HepG2 (cell line): ENCODE data around the gene CCDC158. TPM values are rescaled to one million over a fixed set of nuclear protein-coding genes. Genes with fewer than 3 reads are reported as not detected.
A peak's percentile ranks its signal among the peaks of the same experiment; 100 is the strongest.

Source experiments
- ARNT2 ChIP-seq: sonication (generic); formaldehyde crosslinking; IDR thresholded peaks from 2 replicates; pipeline ENCODE4 v1.8.0; 2022; ENCODE audit warnings: mild to moderate bottlenecking, low read depth, missing genetic modification reagents, moderate library complexity
- ATRX ChIP-seq: sonication (generic); formaldehyde crosslinking; IDR thresholded peaks from 2 replicates; pipeline ENCODE4 v1.4.0; 2020; ENCODE audit warnings: missing genetic modification reagents, borderline replicate concordance
- CEBPG ChIP-seq: IDR thresholded peaks from 2 replicates; pipeline ENCODE4 v1.6.1; 2016
- KMT2A ChIP-seq: sonication (generic); formaldehyde crosslinking; IDR thresholded peaks from 2 replicates; pipeline ENCODE4 v1.4.0; 2020; ENCODE audit warnings: missing genetic modification reagents
- RXRA ChIP-seq: sonication (generic); formaldehyde crosslinking; IDR thresholded peaks from 2 replicates; pipeline ENCODE4 v1.5.1; 2020; ENCODE audit warnings: missing genetic modification reagents
- SMARCE1 ChIP-seq: fragments of 450-650 bp; IDR thresholded peaks from 2 replicates; pipeline ENCODE4 v1.6.1; 2017; ENCODE audit warnings: borderline replicate concordance
- SP5 ChIP-seq: IDR thresholded peaks from 2 replicates; pipeline ENCODE4 v1.6.1; 2016; ENCODE audit warnings: low read depth, borderline replicate concordance
- TEAD3 ChIP-seq: optimal IDR thresholded peaks from 2 replicates; pipeline ENCODE3; 2016; ENCODE audit warnings: borderline replicate concordance
- TP53 ChIP-seq: sonication (generic); formaldehyde crosslinking; conservative IDR thresholded peaks from 2 replicates; pipeline ENCODE4 v1.4.0; 2020; ENCODE audit warnings: missing genetic modification reagents
- ZNF180 ChIP-seq: sonication (generic); formaldehyde crosslinking; IDR thresholded peaks from 2 replicates; pipeline ENCODE4 v1.4.0; 2020; ENCODE audit warnings: low read depth, missing genetic modification reagents, borderline replicate concordance
- ZNF564 ChIP-seq: sonication (generic); formaldehyde crosslinking; IDR thresholded peaks from 2 replicates; pipeline ENCODE4 v1.8.1; 2023; ENCODE audit warnings: mild to moderate bottlenecking, missing genetic modification reagents
- ZNF605 ChIP-seq: sonication (generic); formaldehyde crosslinking; IDR thresholded peaks from 2 replicates; pipeline ENCODE4 v1.8.0; 2022; ENCODE audit warnings: mild to moderate bottlenecking, missing genetic modification reagents
- ZNF746 ChIP-seq: sonication (generic); formaldehyde crosslinking; IDR thresholded peaks from 2 replicates; pipeline ENCODE4 v1.8.0; 2022; ENCODE audit warnings: mild to moderate bottlenecking, missing genetic modification reagents
- ZNF841 ChIP-seq: sonication (generic); formaldehyde crosslinking; IDR thresholded peaks from 2 replicates; pipeline ENCODE4 v1.8.1; 2023; ENCODE audit warnings: missing genetic modification reagents, borderline replicate concordance
- polyA plus RNA-seq, 8 experiments: library from polyadenylated mRNA; depleted of rRNA in 3 of 8; stranded (reverse) in 7 of 8; unstranded in 1 of 8; fragments of >200 nt; fragmentation: Illumina TruSeq in 4 of 8; extraction: Trizol in 4 of 8; gene quantifications; 2 replicates each; pipeline versions ENCODE4 v1.2.1 to v1.2.3, GENCODE V29; 2011 to 2016; ENCODE audit warnings: low read depth in 4 of 8, missing spikeins in 1 of 8, mixed read lengths in 1 of 8; ENCODE audit not compliant: insufficient read depth in 1 of 8
- total RNA-seq, 5 experiments: library from RNA; depleted of rRNA; stranded (reverse); fragments of >200 nt; fragmentation: Illumina TruSeq; extraction: Trizol; gene quantifications; 2 replicates each; pipeline ENCODE4 v1.2.3, GENCODE V29; 2016; ENCODE audit warnings: low read depth in 1 of 5
- TF ChIP-seq, protein P1 (sequence below): sonication (generic); formaldehyde crosslinking; IDR thresholded peaks from 2 replicates; pipeline ENCODE4 v1.4.0; 2020; ENCODE audit warnings: missing genetic modification reagents; ENCODE audit errors: not compliant biosample characterization
- TF ChIP-seq, protein P2 (sequence below): IDR thresholded peaks from 2 replicates; pipeline ENCODE4 v1.6.1; 2012; ENCODE audit warnings: inconsistent platforms
- TF ChIP-seq, protein P3 (sequence below): sonication (generic); formaldehyde crosslinking; IDR thresholded peaks from 2 replicates; pipeline ENCODE4 v1.8.1; 2023; ENCODE audit warnings: mild to moderate bottlenecking, inconsistent platforms, moderate library complexity, missing genetic modification reagents, borderline replicate concordance
- TF ChIP-seq, protein P4 (sequence below): sonication (generic); formaldehyde crosslinking; IDR thresholded peaks from 2 replicates; pipeline ENCODE4 v1.4.0; 2020; ENCODE audit warnings: missing genetic modification reagents
- TF ChIP-seq, protein P5 (sequence below): sonication (generic); formaldehyde crosslinking; IDR thresholded peaks from 2 replicates; pipeline ENCODE4 v1.8.0; 2022; ENCODE audit warnings: mild to moderate bottlenecking, missing genetic modification reagents, moderate library complexity
- TF ChIP-seq, protein P6 (sequence below): sonication (generic); formaldehyde crosslinking; IDR thresholded peaks from 2 replicates; pipeline ENCODE4 v1.4.0; 2020; ENCODE audit warnings: missing genetic modification reagents

The CCDC158 gene
- total and polyA plus RNA-seq, 2 of the 13 experiments (the other 11 are each of a cell fraction or from before 2014, with no cell fraction given): not detected

DNA sequence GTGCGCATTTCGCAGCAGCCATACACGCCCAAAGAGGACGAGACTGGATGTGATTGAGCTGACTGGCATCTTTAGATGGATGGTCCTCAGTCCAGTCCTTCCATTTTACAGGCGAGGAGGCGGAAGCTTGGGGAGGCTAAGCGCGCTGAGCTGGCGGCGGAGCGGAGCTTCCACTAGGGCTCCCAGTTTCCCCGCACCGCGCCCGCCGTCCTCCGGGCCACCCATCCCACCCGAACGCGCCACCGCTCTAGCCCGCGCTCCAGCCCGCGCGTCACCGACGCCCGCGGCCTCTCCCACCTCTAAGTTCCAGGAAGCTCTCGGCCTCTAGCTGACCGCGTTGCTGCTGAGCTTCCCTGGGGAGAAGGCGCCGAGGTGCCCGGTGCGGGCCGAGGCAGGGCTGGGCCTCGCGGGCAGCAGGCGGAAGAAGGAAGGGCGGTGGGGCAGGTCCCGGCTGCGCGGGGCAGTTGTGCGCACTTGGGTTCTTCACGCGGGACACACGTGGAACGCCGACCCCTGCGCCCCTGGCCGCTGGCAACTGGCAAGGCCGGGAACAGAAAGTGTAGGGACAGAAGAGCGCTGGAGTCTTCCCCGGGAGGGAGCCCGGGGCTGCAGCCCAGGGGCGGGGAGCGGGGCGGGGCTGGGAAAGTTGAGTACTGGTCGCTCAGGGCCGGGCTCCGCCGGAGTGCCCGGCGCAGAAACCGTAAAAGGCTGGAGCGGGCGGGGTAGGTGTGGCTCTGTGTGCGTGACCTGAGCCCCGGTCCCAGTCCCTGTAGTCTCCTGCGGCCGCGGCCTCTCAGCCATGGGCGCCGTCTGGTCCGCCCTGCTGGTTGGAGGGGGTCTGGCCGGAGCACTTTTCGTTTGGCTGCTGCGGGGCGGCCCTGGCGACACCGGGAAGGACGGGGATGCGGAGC lies 114.7 kb downstream of the CCDC158 start, which contains the start of gene STBD1 (continued):
- TF ChIP-seq, protein P1, sequence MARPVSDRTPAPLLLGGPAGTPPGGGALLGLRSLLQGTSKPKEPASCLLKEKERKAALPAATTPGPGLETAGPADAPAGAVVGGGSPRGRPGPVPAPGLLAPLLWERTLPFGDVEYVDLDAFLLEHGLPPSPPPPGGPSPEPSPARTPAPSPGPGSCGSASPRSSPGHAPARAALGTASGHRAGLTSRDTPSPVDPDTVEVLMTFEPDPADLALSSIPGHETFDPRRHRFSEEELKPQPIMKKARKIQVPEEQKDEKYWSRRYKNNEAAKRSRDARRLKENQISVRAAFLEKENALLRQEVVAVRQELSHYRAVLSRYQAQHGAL: peak; percentile 26
- no peak for TF ChIP-seq ZNF746 (CRISPR knock-in tag)
- peak; percentile 37; the same call in 1 of the 2 replicates for TF ChIP-seq SP5
- TF ChIP-seq, protein P2, sequence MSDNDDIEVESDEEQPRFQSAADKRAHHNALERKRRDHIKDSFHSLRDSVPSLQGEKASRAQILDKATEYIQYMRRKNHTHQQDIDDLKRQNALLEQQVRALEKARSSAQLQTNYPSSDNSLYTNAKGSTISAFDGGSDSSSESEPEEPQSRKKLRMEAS: peak; percentile 81
- TF ChIP-seq, protein P3, sequence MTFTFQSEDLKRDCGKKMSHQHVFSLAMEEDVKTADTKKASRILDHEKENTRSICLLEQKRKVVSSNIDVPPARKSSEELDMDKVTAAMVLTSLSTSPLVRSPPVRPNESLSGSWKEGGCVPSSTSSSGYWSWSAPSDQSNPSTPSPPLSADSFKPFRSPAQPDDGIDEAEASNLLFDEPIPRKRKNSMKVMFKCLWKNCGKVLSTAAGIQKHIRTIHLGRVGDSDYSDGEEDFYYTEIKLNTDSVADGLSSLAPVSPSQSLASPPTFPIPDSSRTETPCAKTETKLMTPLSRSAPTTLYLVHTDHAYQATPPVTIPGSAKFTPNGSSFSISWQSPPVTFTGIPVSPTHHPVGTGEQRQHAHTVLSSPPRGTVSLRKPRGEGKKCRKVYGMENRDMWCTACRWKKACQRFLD (CRISPR knock-in tag): peak; percentile 31; the same call in 1 of the 2 replicates
- TF ChIP-seq, protein P4, sequence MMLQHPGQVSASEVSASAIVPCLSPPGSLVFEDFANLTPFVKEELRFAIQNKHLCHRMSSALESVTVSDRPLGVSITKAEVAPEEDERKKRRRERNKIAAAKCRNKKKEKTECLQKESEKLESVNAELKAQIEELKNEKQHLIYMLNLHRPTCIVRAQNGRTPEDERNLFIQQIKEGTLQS (CRISPR knock-in tag): 0 out of 2 replicates have a peak, but pooled peaks have one; percentile 7
- TF ChIP-seq TP53 (CRISPR knock-in tag): 0 out of 2 replicates have a peak, but pooled peaks have one; percentile 27
- TF ChIP-seq SMARCE1: no peak
- TF ChIP-seq ZNF564 (CRISPR knock-in tag): peak; percentile 77; the same call in 1 of the 2 replicates
- no peak; the same call in 1 of the 2 replicates for TF ChIP-seq ARNT2
- no peak for TF ChIP-seq TEAD3
- TF ChIP-seq, protein P5, sequence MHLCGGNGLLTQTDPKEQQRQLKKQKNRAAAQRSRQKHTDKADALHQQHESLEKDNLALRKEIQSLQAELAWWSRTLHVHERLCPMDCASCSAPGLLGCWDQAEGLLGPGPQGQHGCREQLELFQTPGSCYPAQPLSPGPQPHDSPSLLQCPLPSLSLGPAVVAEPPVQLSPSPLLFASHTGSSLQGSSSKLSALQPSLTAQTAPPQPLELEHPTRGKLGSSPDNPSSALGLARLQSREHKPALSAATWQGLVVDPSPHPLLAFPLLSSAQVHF (CRISPR knock-in tag): peak; percentile 56; the same call in 1 of the 2 replicates
- TF ChIP-seq, protein P6, sequence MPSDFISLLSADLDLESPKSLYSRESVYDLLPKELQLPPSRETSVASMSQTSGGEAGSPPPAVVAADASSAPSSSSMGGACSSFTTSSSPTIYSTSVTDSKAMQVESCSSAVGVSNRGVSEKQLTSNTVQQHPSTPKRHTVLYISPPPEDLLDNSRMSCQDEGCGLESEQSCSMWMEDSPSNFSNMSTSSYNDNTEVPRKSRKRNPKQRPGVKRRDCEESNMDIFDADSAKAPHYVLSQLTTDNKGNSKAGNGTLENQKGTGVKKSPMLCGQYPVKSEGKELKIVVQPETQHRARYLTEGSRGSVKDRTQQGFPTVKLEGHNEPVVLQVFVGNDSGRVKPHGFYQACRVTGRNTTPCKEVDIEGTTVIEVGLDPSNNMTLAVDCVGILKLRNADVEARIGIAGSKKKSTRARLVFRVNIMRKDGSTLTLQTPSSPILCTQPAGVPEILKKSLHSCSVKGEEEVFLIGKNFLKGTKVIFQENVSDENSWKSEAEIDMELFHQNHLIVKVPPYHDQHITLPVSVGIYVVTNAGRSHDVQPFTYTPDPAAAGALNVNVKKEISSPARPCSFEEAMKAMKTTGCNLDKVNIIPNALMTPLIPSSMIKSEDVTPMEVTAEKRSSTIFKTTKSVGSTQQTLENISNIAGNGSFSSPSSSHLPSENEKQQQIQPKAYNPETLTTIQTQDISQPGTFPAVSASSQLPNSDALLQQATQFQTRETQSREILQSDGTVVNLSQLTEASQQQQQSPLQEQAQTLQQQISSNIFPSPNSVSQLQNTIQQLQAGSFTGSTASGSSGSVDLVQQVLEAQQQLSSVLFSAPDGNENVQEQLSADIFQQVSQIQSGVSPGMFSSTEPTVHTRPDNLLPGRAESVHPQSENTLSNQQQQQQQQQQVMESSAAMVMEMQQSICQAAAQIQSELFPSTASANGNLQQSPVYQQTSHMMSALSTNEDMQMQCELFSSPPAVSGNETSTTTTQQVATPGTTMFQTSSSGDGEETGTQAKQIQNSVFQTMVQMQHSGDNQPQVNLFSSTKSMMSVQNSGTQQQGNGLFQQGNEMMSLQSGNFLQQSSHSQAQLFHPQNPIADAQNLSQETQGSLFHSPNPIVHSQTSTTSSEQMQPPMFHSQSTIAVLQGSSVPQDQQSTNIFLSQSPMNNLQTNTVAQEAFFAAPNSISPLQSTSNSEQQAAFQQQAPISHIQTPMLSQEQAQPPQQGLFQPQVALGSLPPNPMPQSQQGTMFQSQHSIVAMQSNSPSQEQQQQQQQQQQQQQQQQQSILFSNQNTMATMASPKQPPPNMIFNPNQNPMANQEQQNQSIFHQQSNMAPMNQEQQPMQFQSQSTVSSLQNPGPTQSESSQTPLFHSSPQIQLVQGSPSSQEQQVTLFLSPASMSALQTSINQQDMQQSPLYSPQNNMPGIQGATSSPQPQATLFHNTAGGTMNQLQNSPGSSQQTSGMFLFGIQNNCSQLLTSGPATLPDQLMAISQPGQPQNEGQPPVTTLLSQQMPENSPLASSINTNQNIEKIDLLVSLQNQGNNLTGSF: peak; percentile 84; the same call in 1 of the 2 replicates
- TF ChIP-seq ATRX: no peak
- peak; percentile 80; the same call in 1 of the 2 replicates for TF ChIP-seq ZNF605
- TF ChIP-seq ZNF841 (CRISPR knock-in tag): peak; percentile 64; the same call in 1 of the 2 replicates
- TF ChIP-seq ZNF180: no peak
- 0 out of 2 replicates have a peak, but pooled peaks have one; percentile 1 for TF ChIP-seq CEBPG (CRISPR knock-in tag)
- peak; percentile 73 for TF ChIP-seq RXRA (CRISPR knock-in tag)
- peak; percentile 88; the same call in 1 of the 2 replicates for TF ChIP-seq KMT2A (CRISPR knock-in tag)
